OCI-LY7 (cell line): ENCODE measurements around the gene TTC22. TPM values are rescaled to one million over a fixed set of nuclear protein-coding genes. Genes with fewer than 3 reads are reported as not detected.

Source experiments
- BruUV-seq: library from RNA; stranded (reverse); fragments of 400-500 nt; replicated peaks from 2 replicates; lab custom pipeline; 2021; lab: Mats Ljungman, UMichigan
- CTCF ChIA-PET: fragments of 300-600 bp; sonication (Branson Sonifier 250); formaldehyde crosslinking; loops from one replicate; lab custom pipeline; 2022; ENCODE audit warnings: antibody characterized with exemption; ENCODE audit not compliant: unreplicated experiment; lab: Charles Lee
- POLR2A ChIA-PET: fragments of 300-600 bp; sonication (Branson Sonifier 250); formaldehyde crosslinking; loops from one replicate; lab custom pipeline; 2022; ENCODE audit warnings: antibody characterized with exemption; lab: Charles Lee
- DNase-seq: peaks from one replicate; pipeline ENCODE4 v3.0.0-alpha.2; 2015; ENCODE audit warnings: low spot score
- H2AFZ ChIP-seq: fragments of 200-600 bp; sonication (generic), shearing (Covaris generic); 2 replicates; pipeline ENCODE4 v1.6.1; 2014; ENCODE audit warnings: mild to moderate bottlenecking, antibody characterized with exemption, low read length, moderate library complexity
- H3K27ac ChIP-seq: fragments of 200-600 bp; sonication (generic); 2 replicates; pipeline ENCODE4 v1.5.1; 2014; ENCODE audit warnings: mixed run types, low read depth, mild to moderate bottlenecking, moderate library complexity, low read length, inconsistent platforms; ENCODE audit not compliant: poor library complexity, severe bottlenecking
- H3K36me3 ChIP-seq: fragments of 200-600 bp; sonication (generic); 2 replicates; pipeline ENCODE4 v1.6.1; 2014; ENCODE audit warnings: mild to moderate bottlenecking, antibody characterized with exemption, low read length, moderate library complexity, mixed read lengths; ENCODE audit not compliant: insufficient read depth
- H3K4me1 ChIP-seq: fragments of 200-600 bp; sonication (generic); 2 replicates; pipeline ENCODE4 v1.5.1; 2014; ENCODE audit warnings: mild to moderate bottlenecking, low read length; ENCODE audit not compliant: insufficient read depth, poor library complexity, severe bottlenecking
- H3K4me2 ChIP-seq: fragments of 200-600 bp; sonication (generic); 2 replicates; pipeline ENCODE4 v1.6.1; 2014; ENCODE audit warnings: mild to moderate bottlenecking, low read length
- H3K4me3 ChIP-seq: fragments of 200-600 bp; sonication (generic); 2 replicates; pipeline ENCODE4 v1.5.1; 2014; ENCODE audit warnings: mild to moderate bottlenecking, low read depth, low read length; ENCODE audit not compliant: poor library complexity, severe bottlenecking
- H3K79me2 ChIP-seq: fragments of 200-600 bp; sonication (generic); 2 replicates; pipeline ENCODE4 v1.6.1; 2016; ENCODE audit warnings: low read depth, mild to moderate bottlenecking, low read length, moderate library complexity, mixed read lengths; ENCODE audit not compliant: insufficient read depth
- H3K9me2 ChIP-seq: fragments of 200-600 bp; sonication (generic); 2 replicates; pipeline ENCODE4 v1.6.1; 2016; ENCODE audit warnings: mild to moderate bottlenecking, low read length, mixed read lengths; ENCODE audit not compliant: insufficient read depth
- H3K9me3 ChIP-seq: fragments of 200-600 bp; sonication (generic); 2 replicates; pipeline ENCODE4 v1.6.1; 2014; ENCODE audit warnings: mild to moderate bottlenecking, mixed run types, low read length, mixed read lengths
- H4K20me1 ChIP-seq: fragments of 200-600 bp; sonication (generic); 2 replicates; pipeline ENCODE4 v1.6.1; 2014; ENCODE audit warnings: mild to moderate bottlenecking, antibody characterized with exemption, low read length, moderate library complexity, mixed read lengths; ENCODE audit not compliant: insufficient read depth
- CTCF ChIP-seq: fragments of 200-600 bp; sonication (generic); conservative IDR thresholded peaks from 2 replicates; pipeline ENCODE4 v1.5.1; 2014; ENCODE audit warnings: mild to moderate bottlenecking, antibody characterized with exemption, low read length, moderate library complexity, mixed read lengths
- EZH2phosphoT487 ChIP-seq: fragments of 200-600 bp; sonication (generic); IDR thresholded peaks from 2 replicates; pipeline ENCODE4 v1.6.1; 2018; ENCODE audit warnings: low read depth, borderline replicate concordance, mild to moderate bottlenecking, mixed run types, antibody characterized with exemption, low read length, moderate library complexity, mixed read lengths
- intact Hi-C: fragments of 100-400 bp; cut with micrococcal nuclease; formaldehyde crosslinking; loops from one replicate; pipeline ENCODE4 v1.10.0; 2022; ENCODE audit not compliant: unreplicated experiment
- total RNA-seq, 2 experiments: library from RNA; depleted of rRNA in 1 of 2; stranded (reverse); fragments of >200 nt in 1 of 2; shearing (Covaris generic) in 1 of 2; gene quantifications; 2 replicates each; pipeline ENCODE4 v1.2.3, GENCODE V29; 2014 to 2022

Gene TTC22
- total RNA-seq, 2 experiments from 2014 or later = not detected

GRCh38 chr1:54838565-54839180 lies 37.5 kb upstream of the TTC22 start:
- POLR2A ChIA-PET = interaction anchor here (1.1 kb wide), 1 partner anchor 23 kb away, joined by 3 read pairs; no protein-coding TSS in a partner anchor
- CTCF ChIA-PET = no interaction called here
- BruUV-seq = no TSS peak
- Histone ChIP-seq H3K27ac (no peak overlapping the region), H3K79me2 (no peaks in the 10 kb centered on the region), H3K9me3 (no peaks in the 10 kb centered on the region), H3K4me3 (no peak overlapping the region), H3K9me2 (no peaks in the 10 kb centered on the region), H3K36me3 (no peaks in the 10 kb centered on the region), H3K4me2 (no peak overlapping the region), H4K20me1 (no peaks in the 10 kb centered on the region), H2AFZ (no peak overlapping the region), H3K4me1 (no peaks in the 10 kb centered on the region)
- TF ChIP-seq EZH2phosphoT487 (no peak), CTCF (no peak)
- no peak for DNase-seq
- intact Hi-C loops = no loop called here

DNA sequence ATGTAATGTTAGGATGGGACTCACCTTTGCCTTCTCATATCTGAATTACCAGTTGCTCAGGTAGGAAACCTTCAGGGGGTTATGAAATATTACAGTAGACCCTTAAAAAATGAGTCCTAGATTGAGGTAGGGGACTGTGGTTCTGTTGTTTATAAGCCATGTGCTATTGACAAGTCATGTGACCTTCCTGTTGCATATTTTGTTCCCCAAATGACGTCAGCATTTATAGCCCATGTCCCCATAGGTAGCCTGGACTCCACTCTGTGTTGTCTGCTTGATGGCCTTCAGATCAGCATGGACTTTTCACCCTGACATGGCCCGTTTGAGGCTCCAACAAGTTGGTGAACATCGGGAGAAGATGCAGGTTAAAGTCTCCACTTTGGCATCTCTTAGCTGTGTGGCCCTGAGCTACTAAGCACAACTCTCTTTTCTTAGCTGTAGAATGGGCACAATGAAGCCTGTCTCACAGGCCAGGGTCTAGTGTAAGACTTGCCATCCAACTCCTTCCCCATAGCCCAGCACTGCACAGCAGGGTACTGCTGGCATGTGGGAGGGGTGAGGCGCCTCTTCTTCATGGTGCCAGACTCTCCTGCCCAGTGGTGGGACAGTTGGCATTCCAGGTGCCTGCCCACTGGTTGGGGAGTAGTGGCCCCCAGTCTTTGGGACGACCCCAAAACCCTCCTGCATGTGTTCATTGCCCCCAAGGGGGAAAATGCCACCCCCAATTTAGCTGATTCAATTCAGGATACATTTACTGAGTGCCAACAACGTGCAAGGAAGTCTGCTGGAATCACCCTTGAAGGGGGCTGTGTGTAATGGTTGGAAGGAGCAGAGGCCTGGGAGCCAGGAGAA lies 36.1 kb upstream of the TTC22 start:
- Histone ChIP-seq H2AFZ (no peak overlapping the region), H3K4me3 (no peak overlapping the region), H3K9me2 (no peaks in the 10 kb centered on the region), H3K4me1 (no peaks in the 10 kb centered on the region), H3K79me2 (no peaks in the 10 kb centered on the region), H4K20me1 (no peaks in the 10 kb centered on the region), H3K9me3 (no peaks in the 10 kb centered on the region), H3K4me2 (no peak overlapping the region), H3K36me3 (no peaks in the 10 kb centered on the region), H3K27ac (no peak overlapping the region)
- ChIA-PET CTCF (no interaction called here), POLR2A (no interaction called here)
- no TSS peak for BruUV-seq
- TF ChIP-seq EZH2phosphoT487 = no peak
- intact Hi-C loops = no loop called here
- no peak for DNase-seq

DNA sequence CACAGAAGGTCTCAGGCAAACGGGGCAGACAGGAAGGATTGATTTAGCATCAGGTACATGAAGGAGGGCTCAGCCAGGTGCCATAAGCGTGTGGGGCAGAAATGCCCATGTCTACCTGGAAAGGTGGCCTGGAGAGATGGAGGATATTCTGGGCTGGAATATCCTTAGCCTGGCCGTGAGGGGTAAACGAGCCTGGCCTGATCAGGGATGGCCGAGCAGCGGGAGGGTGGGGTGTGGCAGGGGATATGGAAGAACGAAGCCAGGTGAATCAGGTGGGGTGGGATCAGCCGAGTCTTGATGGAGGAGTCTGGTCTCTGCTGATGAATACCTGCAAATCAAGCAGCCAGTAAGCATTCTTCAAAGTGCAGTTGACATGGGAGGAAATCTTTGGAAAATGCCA lies 35.5 kb upstream of the TTC22 start:
- intact Hi-C loops = no loop called here
- no TSS peak for BruUV-seq
- CTCF ChIA-PET = no interaction called here
- no peak for DNase-seq
- TF ChIP-seq EZH2phosphoT487 (no peak), CTCF (no peak)
- no peak overlapping the region for H3K27ac ChIP-seq
- H3K4me3 ChIP-seq = no peak overlapping the region
- POLR2A ChIA-PET = no interaction called here
- H2AFZ ChIP-seq = no peak overlapping the region
- no peaks in the 10 kb centered on the region for H4K20me1 ChIP-seq
- H3K4me1 ChIP-seq = no peaks in the 10 kb centered on the region
- no peak overlapping the region for H3K4me2 ChIP-seq
- no peaks in the 10 kb centered on the region for H3K79me2 ChIP-seq
- H3K9me2 ChIP-seq = no peaks in the 10 kb centered on the region
- no peaks in the 10 kb centered on the region for H3K36me3 ChIP-seq
- no peaks in the 10 kb centered on the region for H3K9me3 ChIP-seq
